Measurements from ENCODE around the gene ESRRB.
"Not testable (repeated sequence)": the region's sequence is repeated elsewhere in the genome, so short reads cannot be mapped to it uniquely, and the experiment has no call there.

ESRRB gene

DNA sequence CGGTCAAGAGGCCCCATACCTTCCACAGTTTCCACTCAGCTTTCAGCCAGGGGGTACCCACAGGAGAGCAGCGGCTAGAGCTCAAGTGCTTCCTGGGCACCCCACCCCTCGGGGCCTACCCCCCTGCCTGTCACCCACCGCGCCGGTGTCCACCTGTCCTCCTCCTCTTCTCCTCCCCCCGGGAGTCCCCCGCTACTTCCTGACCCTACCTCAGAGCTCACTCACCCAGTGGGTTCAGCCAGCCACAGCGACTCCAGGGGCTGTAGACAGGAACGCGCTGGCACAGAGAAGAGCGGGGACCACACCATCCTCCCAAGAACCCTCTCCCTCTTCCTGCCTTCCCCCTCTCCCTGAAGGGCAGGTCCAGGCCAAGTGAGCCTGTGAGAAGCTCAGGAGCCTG is 123.0 kb downstream of the ESRRB start:
- DNase-seq = no peak

DNA sequence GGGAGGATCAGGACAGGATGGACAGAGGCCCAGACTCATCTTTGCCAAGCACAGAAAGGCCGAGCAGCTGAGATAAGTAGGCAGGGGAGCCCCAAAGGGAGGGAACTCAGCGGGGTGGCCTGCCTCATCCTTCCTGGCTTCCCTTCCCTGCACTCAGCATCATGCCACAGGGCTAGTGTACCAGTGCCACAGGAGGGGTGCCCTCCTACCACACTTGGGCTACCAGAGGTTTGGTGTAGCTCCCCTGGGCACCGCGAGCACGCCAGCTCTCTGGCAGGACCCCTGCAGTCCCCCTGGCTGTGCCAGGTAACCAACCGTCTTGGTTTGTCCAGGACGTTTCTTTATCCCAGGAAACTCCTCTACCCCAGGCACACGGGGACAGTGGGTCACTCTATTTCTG is 123.5 kb downstream of the ESRRB start:
- DNase-seq = no peak

- DNase-seq = no peak
Measured at GRCh38 chr14:76500011-76500410, 124.1 kb downstream of the ESRRB start.

- DNase-seq = no peak
Measured at GRCh38 chr14:76500480-76500879, 124.5 kb downstream of the ESRRB start.

- DNase-seq = no peak
Measured at GRCh38 chr14:76501156-76501720, 125.3 kb downstream of the ESRRB start.

GRCh38 chr14:76502219-76502618 is 126.3 kb downstream of the ESRRB start:
- no peak for DNase-seq

DNA sequence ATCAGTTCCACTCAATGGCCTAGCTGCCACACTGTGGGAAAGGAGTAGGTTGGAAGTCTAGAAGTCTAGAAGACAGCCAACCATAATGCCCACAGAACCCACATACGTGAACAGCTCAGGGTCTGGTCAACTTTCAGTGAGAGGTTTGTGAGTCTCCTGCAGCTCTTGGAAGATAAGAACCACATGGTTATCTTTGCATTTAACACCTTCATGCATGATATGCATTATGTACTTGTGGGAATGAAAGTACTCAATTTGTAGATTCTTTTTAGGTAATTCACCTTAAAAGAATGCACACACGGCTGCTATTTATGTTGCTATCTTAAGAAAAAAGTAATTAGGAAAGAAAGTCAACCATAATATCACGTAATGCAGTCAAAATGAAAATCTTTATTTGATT is 126.7 kb downstream of the ESRRB start:
- DNase-seq = no peak

DNA sequence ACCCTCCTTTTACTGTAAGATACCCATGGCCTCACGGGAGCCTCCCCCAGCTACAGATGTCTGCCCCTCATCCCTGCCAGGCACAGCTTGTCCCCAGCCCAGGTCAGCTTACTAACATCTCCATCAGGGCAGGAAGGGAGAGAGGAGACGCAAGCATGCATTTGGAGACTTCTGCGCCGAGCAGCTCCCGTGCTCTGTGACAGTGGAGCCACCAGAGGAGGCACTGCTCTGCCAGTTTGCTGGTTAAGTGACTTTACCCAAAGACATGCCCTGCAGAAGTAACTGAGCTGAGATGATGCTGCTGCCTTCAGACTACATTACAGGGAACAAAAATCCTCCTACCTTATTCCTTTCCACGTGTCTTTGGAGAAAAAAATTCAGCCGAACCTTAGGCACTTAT is 133.4 kb downstream of the ESRRB start:
- no peak for DNase-seq

- no peak for DNase-seq
Measured at GRCh38 chr14:76510181-76510580, 134.2 kb downstream of the ESRRB start.

DNA sequence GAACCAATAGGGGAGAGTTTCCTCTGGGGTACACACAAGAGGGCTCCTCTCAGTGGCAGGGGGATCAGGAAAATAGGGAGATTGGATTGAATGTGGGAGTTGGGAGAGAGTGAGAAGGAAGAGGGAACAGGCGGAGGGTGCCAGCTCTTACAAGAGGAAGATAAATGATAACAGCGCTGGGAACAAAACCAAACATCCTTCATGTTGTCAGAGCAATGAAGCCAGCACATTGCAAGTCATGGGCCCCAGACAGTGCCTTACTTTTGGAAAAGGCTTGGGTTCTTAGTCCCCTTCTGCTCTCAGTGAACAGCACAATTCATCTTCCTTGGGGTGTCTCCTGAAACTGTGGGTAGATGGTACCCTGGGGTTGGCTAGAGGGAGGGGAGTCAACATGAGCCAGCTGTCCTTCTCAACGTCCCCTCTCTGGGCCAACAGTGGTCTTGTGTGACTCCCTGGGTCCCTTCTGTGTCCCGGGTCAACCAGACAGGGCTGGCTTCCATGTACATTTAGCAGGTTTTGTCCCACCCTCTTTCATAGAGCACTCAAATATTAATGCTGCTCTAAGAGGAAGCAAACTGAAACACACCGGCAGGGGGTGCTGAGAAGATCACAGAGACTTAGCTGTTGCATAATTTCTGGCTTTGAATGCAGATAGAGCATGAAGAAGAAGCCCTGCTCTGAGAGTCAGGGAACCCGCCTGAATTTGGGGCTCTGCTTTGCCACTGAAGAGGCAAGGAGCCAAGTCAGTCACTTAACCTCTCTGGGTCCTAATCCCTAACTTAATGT is 138.5 kb downstream of the ESRRB start:
- no peak for DNase-seq

- no peak for DNase-seq
Measured at GRCh38 chr14:76516884-76517283, 140.9 kb downstream of the ESRRB start.

GRCh38 chr14:76518366-76518765 is 142.4 kb downstream of the ESRRB start:
- DNase-seq = no peak

DNA sequence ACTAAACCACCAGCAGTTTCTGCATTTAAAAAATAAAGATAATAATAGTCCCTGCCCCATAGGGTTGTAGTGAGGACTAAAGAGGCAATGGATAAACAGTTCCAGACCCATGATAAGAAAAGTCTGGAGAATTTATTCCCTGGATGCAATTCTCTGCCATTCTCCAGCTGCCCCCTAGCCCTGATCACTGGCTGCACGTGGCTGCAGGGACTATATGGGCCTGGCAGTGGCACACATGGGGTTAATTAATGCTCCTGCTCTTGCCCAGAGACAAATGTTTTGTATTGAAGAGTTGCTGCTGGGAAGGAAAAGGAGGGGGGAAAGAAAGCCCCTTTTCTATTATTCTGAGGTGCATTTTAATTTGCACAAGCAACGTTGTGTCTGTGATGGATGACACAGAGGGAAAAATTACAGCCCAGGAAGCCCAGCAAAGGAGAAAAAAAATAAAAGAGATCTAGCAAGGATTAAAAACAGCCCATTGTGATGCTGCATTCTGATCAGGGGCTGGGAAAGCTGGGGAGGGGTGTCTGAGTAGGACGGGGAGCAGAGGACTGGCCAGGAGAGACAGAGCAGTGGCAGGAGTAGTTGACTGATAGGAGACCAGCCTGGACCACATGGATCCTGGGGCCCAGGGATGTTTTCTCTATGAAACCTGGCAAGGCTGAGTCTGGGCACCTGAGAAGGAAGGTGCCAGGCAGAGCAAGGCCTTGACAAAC is 149.3 kb downstream of the ESRRB start:
- no peak for DNase-seq

DNA sequence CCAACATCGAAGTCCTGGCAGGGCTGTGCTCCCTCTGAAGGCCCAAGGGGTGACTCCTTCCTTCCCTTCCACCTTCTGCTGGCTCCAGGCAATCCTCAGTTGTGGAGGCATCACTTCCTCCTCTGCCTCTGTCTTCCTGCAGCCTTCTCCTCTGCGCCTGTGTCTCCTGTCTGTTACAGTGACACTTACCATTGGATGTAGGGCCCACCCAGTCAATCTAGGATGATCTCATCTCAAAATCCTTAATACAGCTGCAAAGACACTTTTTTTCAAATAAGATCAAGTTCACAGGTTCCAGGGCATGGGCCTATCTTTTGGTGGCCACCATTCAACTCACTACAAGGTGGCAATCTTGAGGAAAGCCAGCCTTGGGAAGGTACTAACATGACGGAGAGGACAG is 155.1 kb downstream of the ESRRB start:
- DNase-seq = no peak

DNA sequence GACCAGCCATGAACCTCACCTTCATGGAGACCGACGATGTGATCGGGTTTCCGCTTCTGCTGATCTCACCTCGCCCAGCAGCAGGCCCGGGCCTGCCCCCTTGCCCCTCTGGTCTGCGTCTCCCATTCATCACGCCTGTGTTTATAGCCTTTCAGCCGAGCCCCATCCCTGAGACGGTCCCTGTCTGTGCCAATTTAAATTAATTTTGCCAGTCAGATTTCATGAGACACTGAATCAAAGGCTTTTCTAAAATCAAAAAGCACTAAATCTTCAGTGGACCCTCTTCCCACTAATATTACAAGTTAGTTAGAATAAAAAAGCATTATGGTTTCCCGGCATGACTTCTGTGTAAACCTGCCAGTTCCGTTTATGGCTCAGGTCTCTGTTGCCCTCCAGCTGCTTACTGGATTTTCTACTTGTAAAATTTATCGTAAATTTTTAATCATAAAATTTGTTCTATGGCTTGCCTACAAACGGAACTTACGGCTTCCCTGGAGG is 155.9 kb downstream of the ESRRB start:
- DNase-seq = no peak

DNA sequence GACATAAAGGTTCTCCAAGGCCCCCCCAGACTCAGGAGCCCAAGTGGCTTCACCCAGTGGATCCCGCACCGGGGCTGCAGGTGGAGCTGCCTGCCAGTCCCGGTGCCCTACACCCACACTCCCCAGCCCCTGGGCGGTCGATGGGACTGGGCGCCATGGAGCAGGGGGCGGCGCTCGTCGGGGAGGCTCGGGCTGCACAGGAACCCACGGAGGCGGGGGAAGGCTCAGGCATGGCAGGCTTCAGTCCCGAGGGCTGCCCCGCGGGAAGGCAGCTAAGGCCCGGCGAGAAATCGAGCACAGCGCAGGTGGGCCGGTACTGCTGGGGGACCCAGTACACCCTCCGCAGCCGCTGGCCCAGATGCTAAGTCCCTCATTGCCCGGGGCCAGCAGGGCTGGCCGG is 160.7 kb downstream of the ESRRB start:
- not testable (repeated sequence) for DNase-seq

DNA sequence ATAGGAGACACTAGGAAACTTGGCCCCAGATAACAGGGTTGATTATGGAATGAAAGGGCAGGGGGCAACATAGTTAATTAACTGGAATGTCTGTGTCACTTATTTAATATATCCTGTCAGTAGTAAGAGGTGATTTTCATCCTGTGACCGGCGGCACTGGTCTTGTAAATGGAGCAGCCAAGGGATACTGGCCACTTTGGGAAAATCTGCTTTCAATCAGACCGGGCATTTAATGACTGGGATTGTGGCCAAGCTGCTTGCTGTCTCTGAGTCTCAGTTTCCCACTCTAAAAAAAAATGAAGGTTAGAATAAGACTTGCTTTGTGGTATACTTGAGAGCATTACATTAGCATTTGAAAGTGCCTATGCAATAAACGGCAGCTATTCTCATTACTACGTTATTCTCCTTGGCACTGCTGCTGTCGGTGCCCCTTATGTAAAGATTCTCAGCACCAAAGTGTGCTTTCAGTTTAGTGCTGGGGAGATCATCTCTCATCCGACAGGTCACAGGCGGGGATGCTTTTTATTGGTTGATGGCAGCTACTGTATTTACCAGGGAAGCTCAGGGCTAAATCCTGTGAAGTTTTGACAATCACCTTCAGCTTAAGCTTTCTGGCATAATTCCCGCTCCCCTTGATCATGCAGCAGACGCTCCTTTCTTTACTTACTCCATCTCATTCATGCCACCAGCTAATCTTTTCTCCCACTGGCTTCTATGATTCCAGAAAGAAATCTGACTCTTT is 162.1 kb downstream of the ESRRB start:
- DNase-seq = no peak

- no peak for DNase-seq
Measured at GRCh38 chr14:76538648-76539008, 162.7 kb downstream of the ESRRB start.

DNA sequence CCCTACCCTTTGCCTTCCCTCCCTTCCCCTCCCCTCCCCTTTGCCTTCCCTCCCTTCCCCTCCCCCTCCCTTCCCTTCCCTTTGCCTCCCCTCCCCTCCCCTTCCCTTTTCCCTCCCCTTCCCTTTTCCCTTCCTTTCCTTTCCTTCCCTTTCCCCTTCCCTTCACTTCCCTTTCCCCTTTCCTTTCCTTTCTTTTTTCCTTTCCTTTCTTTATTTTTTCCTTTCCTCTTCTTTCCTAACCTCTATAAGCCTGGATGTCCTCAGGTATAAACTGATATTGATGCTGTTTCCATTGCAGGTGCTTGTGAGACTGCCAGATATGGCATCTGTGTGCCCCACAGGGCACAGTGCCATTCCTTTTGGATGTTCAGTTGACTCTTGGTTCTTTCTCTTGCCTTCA is 163.2 kb downstream of the ESRRB start:
- no peak for DNase-seq

GRCh38 chr14:76541594-76542219 is 165.8 kb downstream of the ESRRB start:
- DNase-seq = no peak

- no peak for DNase-seq
Measured at GRCh38 chr14:76546426-76547221, 170.7 kb downstream of the ESRRB start.

GRCh38 chr14:76547831-76548230 is 171.9 kb downstream of the ESRRB start:
- DNase-seq = no peak

Measured in CD4-positive, alpha-beta T cell treated with Interleukin-21 for 1 hour (primary cell).